GM12892 (cell line): ENCODE results near the gene TOP2B.

Source experiments
- POLR2A ChIP-seq: IDR thresholded peaks from 2 replicates; pipeline ENCODE4 v1.6.1; 2011; ENCODE audit warnings: low read depth, low read length, control low read depth
- POLR2AphosphoS5 ChIP-seq: IDR thresholded peaks from 2 replicates; pipeline ENCODE4 v1.6.1; 2011; ENCODE audit warnings: low read depth, low read length, control low read depth

- TF ChIP-seq POLR2A (no peak), POLR2AphosphoS5 (no peak)
Observed at GRCh38 chr3:25633919-25634318, 30.8 kb downstream of the TOP2B start.
